IMR-90 (cell line): Measurements from ENCODE around the gene SLFN12L. TPM values are rescaled to one million over a fixed set of nuclear protein-coding genes. Genes with fewer than 3 reads are reported as not detected.

Source experiments
- ATAC-seq: fragments of 200-7000 bp; cut with Tn5 transposase; 2 replicates; pipeline ENCODE4 v1.9.1; 2020; ENCODE audit warnings: low read depth, mild to moderate bottlenecking, moderate library complexity
- BruUV-seq: library from RNA; stranded (reverse); fragments of 400-500 nt; replicated peaks from 2 replicates; lab custom pipeline; 2021; lab: Mats Ljungman, UMichigan
- CTCF ChIA-PET: fragments of 300-600 bp; formaldehyde crosslinking; extraction: SDS; loops from one replicate; lab custom pipeline; 2021; ENCODE audit warnings: antibody characterized with exemption; lab: Yijun Ruan, JAX
- POLR2A ChIA-PET: fragments of 300-600 bp; sonication (Branson Sonifier 250); formaldehyde crosslinking; loops from one replicate; lab custom pipeline; 2022; ENCODE audit warnings: antibody characterized with exemption; ENCODE audit not compliant: unreplicated experiment; lab: Charles Lee
- DNase-seq: peaks from one replicate; pipeline ENCODE4 v3.0.0; 2013
- H2AFZ ChIP-seq: replicated peaks from 2 replicates; pipeline ENCODE3; 2013; ENCODE audit warnings: low read length, mild to moderate bottlenecking; ENCODE audit not compliant: poor library complexity
- H2AK5ac ChIP-seq: 2 replicates; pipeline ENCODE4 v1.6.1; 2013; ENCODE audit warnings: low read depth, low read length, inconsistent platforms
- H2AK9ac ChIP-seq: replicated peaks from 2 replicates; pipeline ENCODE3; 2013; ENCODE audit warnings: mild to moderate bottlenecking, low read depth, low read length, moderate library complexity; ENCODE audit not compliant: poor library complexity
- H2BK120ac ChIP-seq: 2 replicates; pipeline ENCODE4 v1.6.1; 2013; ENCODE audit warnings: low read depth, low read length, inconsistent platforms
- H2BK15ac ChIP-seq: 3 replicates; pipeline ENCODE4 v1.6.1; 2013; ENCODE audit warnings: low read depth, low read length, inconsistent platforms
- H2BK20ac ChIP-seq: 2 replicates; pipeline ENCODE4 v1.6.1; 2013; ENCODE audit warnings: low read depth, mild to moderate bottlenecking, inconsistent platforms, low read length, moderate library complexity
- H2BK5ac ChIP-seq: 2 replicates; pipeline ENCODE4 v1.6.1; 2013; ENCODE audit warnings: mild to moderate bottlenecking, low read depth, low read length, inconsistent platforms; ENCODE audit not compliant: poor library complexity, severe bottlenecking
- H3K14ac ChIP-seq: replicated peaks from 2 replicates; pipeline ENCODE4 v1.6.1; 2013; ENCODE audit warnings: low read depth, low read length, inconsistent platforms
- H3K18ac ChIP-seq: 2 replicates; pipeline ENCODE4 v1.6.1; 2013; ENCODE audit warnings: low read depth, low read length, control low read depth
- H3K23ac ChIP-seq: 2 replicates; pipeline ENCODE4 v1.6.1; 2013; ENCODE audit warnings: low read depth, low read length, inconsistent platforms
- H3K27ac ChIP-seq: 2 replicates; pipeline ENCODE4 v1.5.1; 2013; ENCODE audit warnings: mild to moderate bottlenecking, control low read depth, low read length; ENCODE audit not compliant: insufficient read depth
- H3K27me3 ChIP-seq: 2 replicates; pipeline ENCODE4 v1.6.1; 2013; ENCODE audit warnings: low read length; ENCODE audit not compliant: control insufficient read depth, insufficient read depth
- H3K36me3 ChIP-seq: 2 replicates; pipeline ENCODE4 v1.6.1; 2013; ENCODE audit warnings: low read length, mixed read lengths; ENCODE audit not compliant: control insufficient read depth, insufficient read depth
- H3K4ac ChIP-seq: 2 replicates; pipeline ENCODE4 v1.6.1; 2013; ENCODE audit warnings: low read depth, low read length, inconsistent platforms
- H3K4me1 ChIP-seq: 2 replicates; pipeline ENCODE4 v1.6.1; 2013; ENCODE audit warnings: low read length, mixed read lengths; ENCODE audit not compliant: control insufficient read depth, insufficient read depth
- H3K4me2 ChIP-seq: 2 replicates; pipeline ENCODE4 v1.6.1; 2013; ENCODE audit warnings: low read depth, mild to moderate bottlenecking, control low read depth, low read length, moderate library complexity
- H3K4me3 ChIP-seq: 2 replicates; pipeline ENCODE4 v1.5.1; 2013; ENCODE audit warnings: low read depth, mild to moderate bottlenecking, control low read depth, low read length, moderate library complexity; ENCODE audit not compliant: insufficient read depth
- H3K56ac ChIP-seq: 2 replicates; pipeline ENCODE4 v1.6.1; 2013; ENCODE audit warnings: low read length, inconsistent platforms; ENCODE audit not compliant: insufficient read depth; ENCODE audit errors: extremely low read depth
- H3K79me1 ChIP-seq, 2 experiments: 2 replicates each; pipeline ENCODE4 v1.6.1; 2013; ENCODE audit warnings: low read length in 2 of 2, inconsistent platforms in 1 of 2, low read depth in 1 of 2
- H3K9ac ChIP-seq: 2 replicates; pipeline ENCODE4 v1.6.1; 2013; ENCODE audit warnings: low read depth, low read length, control low read depth
- H3K9me1 ChIP-seq: 2 replicates; pipeline ENCODE4 v1.6.1; 2013; ENCODE audit warnings: low read length, inconsistent platforms; ENCODE audit not compliant: insufficient read depth
- H3K9me3 ChIP-seq: 2 replicates; pipeline ENCODE4 v1.6.1; 2013; ENCODE audit warnings: low read length; ENCODE audit not compliant: control insufficient read depth, insufficient read depth
- H4K20me1 ChIP-seq: 2 replicates; pipeline ENCODE4 v1.6.1; 2013; ENCODE audit warnings: low read length, inconsistent platforms; ENCODE audit not compliant: insufficient read depth
- H4K5ac ChIP-seq: 2 replicates; pipeline ENCODE4 v1.6.1; 2013; ENCODE audit warnings: mild to moderate bottlenecking, low read depth, low read length, control low read depth
- H4K8ac ChIP-seq, 2 experiments: 2 replicates each; pipeline ENCODE4 v1.6.1; 2013; ENCODE audit warnings: low read depth in 2 of 2, low read length in 2 of 2, control low read depth in 1 of 2, inconsistent platforms in 1 of 2
- H4K91ac ChIP-seq: 2 replicates; pipeline ENCODE4 v1.6.1; 2013; ENCODE audit warnings: low read depth, low read length, inconsistent platforms; ENCODE audit not compliant: insufficient read depth
- BHLHE40 ChIP-seq: fragments of 150-350 bp; IDR thresholded peaks from 2 replicates; pipeline ENCODE4 v1.6.1; 2016; ENCODE audit warnings: mild to moderate bottlenecking, low read depth, low read length
- CEBPB ChIP-seq: IDR thresholded peaks from 2 replicates; pipeline ENCODE4 v1.6.1; 2012; ENCODE audit warnings: low read depth, low read length, improper control_type of control experiment
- CHD1 ChIP-seq: IDR thresholded peaks from 2 replicates; pipeline ENCODE4 v1.6.1; 2012; ENCODE audit warnings: low read depth, low read length, improper control_type of control experiment
- FOS ChIP-seq: fragments of 150-350 bp; IDR thresholded peaks from 2 replicates; pipeline ENCODE4 v1.6.1; 2016; ENCODE audit warnings: low read depth, low read length
- MAFK ChIP-seq: IDR thresholded peaks from 2 replicates; pipeline ENCODE4 v1.6.1; 2012; ENCODE audit warnings: low read depth, low read length, improper control_type of control experiment
- MAZ ChIP-seq: IDR thresholded peaks from 2 replicates; pipeline ENCODE4 v1.6.1; 2012; ENCODE audit warnings: low read depth, mild to moderate bottlenecking, low read length, improper control_type of control experiment, moderate library complexity, borderline replicate concordance
- MXI1 ChIP-seq: IDR thresholded peaks from 2 replicates; pipeline ENCODE4 v1.6.1; 2012; ENCODE audit warnings: low read depth, mild to moderate bottlenecking, low read length, moderate library complexity, borderline replicate concordance
- NFE2L2 ChIP-seq: fragments of 150-350 bp; IDR thresholded peaks from 2 replicates; pipeline ENCODE4 v1.6.1; 2016; ENCODE audit warnings: low read depth, mild to moderate bottlenecking, low read length
- POLR2A ChIP-seq: IDR thresholded peaks from 2 replicates; pipeline ENCODE4 v1.6.1; 2012; ENCODE audit warnings: mild to moderate bottlenecking, low read depth, low read length
- RAD21 ChIP-seq: IDR thresholded peaks from 2 replicates; pipeline ENCODE4 v1.6.1; 2012; ENCODE audit warnings: low read length, improper control_type of control experiment
- RCOR1 ChIP-seq: IDR thresholded peaks from 2 replicates; pipeline ENCODE4 v1.6.1; 2012; ENCODE audit warnings: mild to moderate bottlenecking, low read length, improper control_type of control experiment; ENCODE audit not compliant: insufficient replicate concordance
- RFX5 ChIP-seq: IDR thresholded peaks from 2 replicates; pipeline ENCODE4 v1.8.0; 2012; ENCODE audit warnings: low read depth, mild to moderate bottlenecking, low read length, moderate library complexity
- SMC3 ChIP-seq: fragments of 150-350 bp; IDR thresholded peaks from 2 replicates; pipeline ENCODE4 v1.6.1; 2016; ENCODE audit warnings: low read depth, mild to moderate bottlenecking, antibody characterized with exemption, low read length, moderate library complexity
- WGBS, 2 experiments: methylation state at CpG; one replicate each; pipeline versions ENCODE4 v1.1.5 to v1.1.7; 2013; ENCODE audit warnings: missing lambda C conversion rate in 2 of 2; ENCODE audit not compliant: insufficient read length in 1 of 2; ENCODE audit errors: extremely low coverage in 2 of 2; 5-methylcytosine and 5-hydroxymethylcytosine counted together
- dilution Hi-C: fragments of 300-500 bp; cut with HindIII; formaldehyde crosslinking; loops from one replicate; pipeline ENCODE4 v1.14.3; 2018; ENCODE audit warnings: low sequenced_read_pairs; ENCODE audit not compliant: unreplicated experiment
- in situ Hi-C: fragments of 300-500 bp; cut with MboI; formaldehyde crosslinking; loops from 3 replicates; pipeline ENCODE4 v1.14.3; 2019; ENCODE audit warnings: low sequenced_read_pairs, inconsistent platforms, mixed read lengths
- intact Hi-C: fragments of 100-400 bp; cut with micrococcal nuclease; formaldehyde crosslinking; loops from 2 replicates; pipeline ENCODE4 v1.10.0; 2022
- polyA plus RNA-seq, 3 experiments: library from polyadenylated mRNA; depleted of rRNA; stranded (reverse); fragments of >200 nt; gene quantifications; 2 replicates each; pipeline ENCODE4 v1.2.3, GENCODE V29; 2012; ENCODE audit warnings: low replicate concordance in 1 of 3
- total RNA-seq: library from RNA; depleted of rRNA; stranded (reverse); fragments of >200 nt; gene quantifications from 2 replicates; pipeline ENCODE4 v1.2.3, GENCODE V29; 2012
- TF ChIP-seq, protein P1 (sequence below): fragments of 150-350 bp; IDR thresholded peaks from 2 replicates; pipeline ENCODE4 v1.6.1; 2016; ENCODE audit warnings: low read depth, mild to moderate bottlenecking, low read length, moderate library complexity, borderline replicate concordance
- TF ChIP-seq, protein P2 (sequence below): fragments of 150-350 bp; IDR thresholded peaks from 2 replicates; pipeline ENCODE4 v1.6.1; 2017; ENCODE audit warnings: mild to moderate bottlenecking, antibody characterized with exemption, low read length, low read depth
- TF ChIP-seq, protein P3 (sequence below): conservative IDR thresholded peaks from 2 replicates; pipeline ENCODE4 v1.5.1; 2012; ENCODE audit warnings: mild to moderate bottlenecking, low read depth, low read length, improper control_type of control experiment

Gene SLFN12L
- total and polyA plus RNA-seq, 2 of the 4 experiments (the other 2 are of a cell fraction), result 0.18 TPM; not detected in 1

DNA sequence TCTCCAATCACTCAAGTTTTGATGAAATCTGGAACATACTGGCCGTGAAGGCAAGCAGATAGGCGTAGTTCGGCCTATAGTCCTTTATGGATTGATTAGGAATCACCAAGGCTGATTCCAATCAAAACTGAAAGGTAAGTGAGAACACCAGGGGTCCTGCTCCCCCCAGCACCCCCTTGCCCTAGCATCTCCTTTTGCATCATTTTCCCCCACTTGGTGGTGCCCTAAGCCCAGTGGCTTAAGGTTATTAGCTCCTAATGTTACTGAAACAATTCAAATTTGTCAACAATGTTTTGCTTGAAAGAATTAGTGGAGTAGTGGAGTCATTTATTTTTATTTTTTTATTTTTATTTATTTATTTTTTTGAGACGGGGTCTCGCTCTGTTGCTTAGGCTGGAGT is 18.2 kb upstream of the SLFN12L start:
- ATAC-seq (no peak), DNase-seq (no peak)
- H4K8ac ChIP-seq, result no peak overlapping the region
- no peak overlapping the region for H3K56ac ChIP-seq
- dilution Hi-C loops (no loop called here), in situ Hi-C loops (no loop called here), intact Hi-C loops (no loop called here)
- H3K4me2 ChIP-seq, result no peak overlapping the region
- H3K18ac ChIP-seq, result no peak overlapping the region
- no peaks in the 10 kb centered on the region for H3K9me1 ChIP-seq
- H3K27me3 ChIP-seq, result peaks cover 19% of the 10 kb centered on the region
- H2BK20ac ChIP-seq, result no peak overlapping the region
- H4K5ac ChIP-seq, result no peak overlapping the region
- H2BK5ac ChIP-seq, result no peak overlapping the region
- H3K27ac ChIP-seq, result no peak overlapping the region
- H2AK5ac ChIP-seq, result no peak overlapping the region
- CTCF ChIA-PET, result interaction anchor here (1.1 kb wide), 1 partner anchor 9 kb away, joined by 3 read pairs; no protein-coding TSS in a partner anchor
- H2BK120ac ChIP-seq, result no peak overlapping the region
- no CpG with 5 or more reads among the region's 5 CpGs for WGBS, 2 experiments
- no peak overlapping the region for H3K14ac ChIP-seq
- H3K4ac ChIP-seq, result no peak overlapping the region
- no peak overlapping the region for H2BK15ac ChIP-seq
- H3K23ac ChIP-seq, result no peak overlapping the region
- no peak overlapping the region for H3K4me3 ChIP-seq
- TF ChIP-seq RCOR1 (no peak), CEBPB (no peak), MAZ (no peak), MXI1 (no peak), RAD21 (peak; percentile 27; the same call in 1 of the 2 replicates), RFX5 (no peak), NFE2L2 (no peak), BHLHE40 (no peak), POLR2A (no peak), FOS (no peak), MAFK (no peak), SMC3 (no peak), CHD1 (no peak)
- TF ChIP-seq, protein P1, sequence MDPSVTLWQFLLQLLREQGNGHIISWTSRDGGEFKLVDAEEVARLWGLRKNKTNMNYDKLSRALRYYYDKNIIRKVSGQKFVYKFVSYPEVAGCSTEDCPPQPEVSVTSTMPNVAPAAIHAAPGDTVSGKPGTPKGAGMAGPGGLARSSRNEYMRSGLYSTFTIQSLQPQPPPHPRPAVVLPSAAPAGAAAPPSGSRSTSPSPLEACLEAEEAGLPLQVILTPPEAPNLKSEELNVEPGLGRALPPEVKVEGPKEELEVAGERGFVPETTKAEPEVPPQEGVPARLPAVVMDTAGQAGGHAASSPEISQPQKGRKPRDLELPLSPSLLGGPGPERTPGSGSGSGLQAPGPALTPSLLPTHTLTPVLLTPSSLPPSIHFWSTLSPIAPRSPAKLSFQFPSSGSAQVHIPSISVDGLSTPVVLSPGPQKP, result no peak
- TF ChIP-seq, protein P2, sequence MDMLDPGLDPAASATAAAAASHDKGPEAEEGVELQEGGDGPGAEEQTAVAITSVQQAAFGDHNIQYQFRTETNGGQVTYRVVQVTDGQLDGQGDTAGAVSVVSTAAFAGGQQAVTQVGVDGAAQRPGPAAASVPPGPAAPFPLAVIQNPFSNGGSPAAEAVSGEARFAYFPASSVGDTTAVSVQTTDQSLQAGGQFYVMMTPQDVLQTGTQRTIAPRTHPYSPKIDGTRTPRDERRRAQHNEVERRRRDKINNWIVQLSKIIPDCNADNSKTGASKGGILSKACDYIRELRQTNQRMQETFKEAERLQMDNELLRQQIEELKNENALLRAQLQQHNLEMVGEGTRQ, result no peak
- TF ChIP-seq, protein P3, sequence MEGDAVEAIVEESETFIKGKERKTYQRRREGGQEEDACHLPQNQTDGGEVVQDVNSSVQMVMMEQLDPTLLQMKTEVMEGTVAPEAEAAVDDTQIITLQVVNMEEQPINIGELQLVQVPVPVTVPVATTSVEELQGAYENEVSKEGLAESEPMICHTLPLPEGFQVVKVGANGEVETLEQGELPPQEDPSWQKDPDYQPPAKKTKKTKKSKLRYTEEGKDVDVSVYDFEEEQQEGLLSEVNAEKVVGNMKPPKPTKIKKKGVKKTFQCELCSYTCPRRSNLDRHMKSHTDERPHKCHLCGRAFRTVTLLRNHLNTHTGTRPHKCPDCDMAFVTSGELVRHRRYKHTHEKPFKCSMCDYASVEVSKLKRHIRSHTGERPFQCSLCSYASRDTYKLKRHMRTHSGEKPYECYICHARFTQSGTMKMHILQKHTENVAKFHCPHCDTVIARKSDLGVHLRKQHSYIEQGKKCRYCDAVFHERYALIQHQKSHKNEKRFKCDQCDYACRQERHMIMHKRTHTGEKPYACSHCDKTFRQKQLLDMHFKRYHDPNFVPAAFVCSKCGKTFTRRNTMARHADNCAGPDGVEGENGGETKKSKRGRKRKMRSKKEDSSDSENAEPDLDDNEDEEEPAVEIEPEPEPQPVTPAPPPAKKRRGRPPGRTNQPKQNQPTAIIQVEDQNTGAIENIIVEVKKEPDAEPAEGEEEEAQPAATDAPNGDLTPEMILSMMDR, result peak; percentile 22; the same call in 1 of the 2 replicates
- H3K9me3 ChIP-seq, result no peaks in the 10 kb centered on the region
- H3K79me1 ChIP-seq, result no peaks in the 10 kb centered on the region
- H4K20me1 ChIP-seq, result no peaks in the 10 kb centered on the region
- no peak overlapping the region for H2AFZ ChIP-seq
- no peak overlapping the region for H2AK9ac ChIP-seq
- BruUV-seq, result no TSS peak
- no peaks in the 10 kb centered on the region for H3K4me1 ChIP-seq
- H3K36me3 ChIP-seq, result no peaks in the 10 kb centered on the region
- no peak overlapping the region for H3K9ac ChIP-seq
- POLR2A ChIA-PET, result no interaction called here
- no peak overlapping the region for H4K91ac ChIP-seq
